ENCODE measurements around the gene ST3GAL6. TPM values are rescaled to one million over a fixed set of nuclear protein-coding genes. Genes with fewer than 3 reads are reported as not detected.

ST3GAL6 gene
- total and polyA plus RNA-seq, 2 of the 4 experiments (the other 2 are of a cell fraction): 0.36 to 0.99 TPM

GRCh38 chr3:98740324-98740723, 22.8 kb upstream of the ST3GAL6 start:
- CTCF ChIA-PET: interaction anchor here (0.6 kb wide), 1 partner anchor 25 kb away, joined by 5 read pairs; no protein-coding TSS in a partner anchor
- BruUV-seq (replicated peaks): no TSS peak
- Histone ChIP-seq H3K56ac (ENCODE audit: extremely low read depth, insufficient read depth, low read length) (no peak overlapping the region), H3K27ac (ENCODE audit: insufficient read depth, low read length) (no peak overlapping the region), H4K91ac (ENCODE audit: insufficient read depth, low read depth, low read length) (peak overlapping the region; percentile 15; the same call in 1 of the 2 replicates), H2BK5ac (ENCODE audit: low read depth, low read length, poor library complexity, severe bottlenecking) (no peak overlapping the region), H3K4ac (ENCODE audit: low read depth, low read length) (no peak overlapping the region), H3K9me1 (ENCODE audit: insufficient read depth, low read length) (no peaks in the 10 kb centered on the region; the same call in 1 of the 2 replicates), H3K36me3 (ENCODE audit: control insufficient read depth, insufficient read depth, low read length) (no peaks in the 10 kb centered on the region), H3K27me3 (ENCODE audit: control insufficient read depth, insufficient read depth, low read length) (no peaks in the 10 kb centered on the region; the same call in 1 of the 2 replicates), H3K18ac (ENCODE audit: low read depth, low read length) (no peak overlapping the region), H3K23ac (ENCODE audit: low read depth, low read length) (no peak overlapping the region), H2AK9ac (replicated peaks; ENCODE audit: low read depth, low read length, poor library complexity) (no peak overlapping the region), H4K20me1 (ENCODE audit: insufficient read depth, low read length) (no peaks in the 10 kb centered on the region), H3K9ac (ENCODE audit: low read depth, low read length) (no peak overlapping the region), H2BK20ac (ENCODE audit: low read depth, low read length) (0 out of 2 replicates have a peak overlapping the region, but pooled peaks have one; percentile 18), H2BK120ac (ENCODE audit: low read depth, low read length) (no peak overlapping the region), H2AFZ (replicated peaks; ENCODE audit: low read length, poor library complexity) (no peak overlapping the region), H3K14ac (replicated peaks; ENCODE audit: low read depth, low read length) (no peak overlapping the region), H2BK15ac (ENCODE audit: low read depth, low read length) (no peak overlapping the region), H2AK5ac (ENCODE audit: low read depth, low read length) (no peak overlapping the region), H3K4me1 (ENCODE audit: control insufficient read depth, insufficient read depth, low read length) (no peaks in the 10 kb centered on the region), H3K79me1 (ENCODE audit: low read depth in 1 of 2, low read length in 2 of 2) (no peaks in the 10 kb centered on the region), H4K8ac (ENCODE audit: low read depth in 2 of 2, low read length in 2 of 2) (no peak overlapping the region), H3K4me2 (ENCODE audit: low read depth, low read length) (no peak overlapping the region), H3K9me3 (ENCODE audit: control insufficient read depth, insufficient read depth, low read length) (no peaks in the 10 kb centered on the region), H4K5ac (ENCODE audit: low read depth, low read length) (no peak overlapping the region), H3K4me3 (ENCODE audit: insufficient read depth, low read depth, low read length) (no peak overlapping the region)
- ATAC-seq (ENCODE audit: low read depth) (no peak), DNase-seq (no peak)
- dilution Hi-C loops (cut with HindIII; ENCODE audit: low sequenced_read_pairs, unreplicated experiment): no loop called here
- intact Hi-C loops (cut with micrococcal nuclease): no loop called here
- TF ChIP-seq BHLHE40 (IDR thresholded peaks at IDR 0.05; ENCODE audit: low read depth, low read length) (no peak), MXI1 (IDR thresholded peaks at IDR 0.05; ENCODE audit: borderline replicate concordance, low read depth, low read length) (no peak), MAFK (IDR thresholded peaks at IDR 0.05; ENCODE audit: low read depth, low read length) (no peak), NFE2L2 (IDR thresholded peaks at IDR 0.05; ENCODE audit: low read depth, low read length) (no peak), RFX5 (IDR thresholded peaks at IDR 0.05; ENCODE audit: low read depth, low read length) (no peak), MAZ (IDR thresholded peaks at IDR 0.05; ENCODE audit: borderline replicate concordance, low read depth, low read length) (no peak), RAD21 (IDR thresholded peaks at IDR 0.05; ENCODE audit: low read length) (no peak), USF2 (IDR thresholded peaks at IDR 0.05; ENCODE audit: low read depth, low read length) (no peak), FOS (IDR thresholded peaks at IDR 0.05; ENCODE audit: low read depth, low read length) (no peak), POLR2A (IDR thresholded peaks at IDR 0.05; ENCODE audit: low read depth, low read length) (no peak), SMC3 (IDR thresholded peaks at IDR 0.05; ENCODE audit: low read depth, low read length) (no peak), RCOR1 (IDR thresholded peaks at IDR 0.05; ENCODE audit: insufficient replicate concordance, low read length) (no peak), CHD1 (IDR thresholded peaks at IDR 0.05; ENCODE audit: low read depth, low read length) (no peak), CTCF (conservative IDR thresholded peaks at IDR 0.05; ENCODE audit: low read depth, low read length) (no peak)
- TF ChIP-seq, protein P1, sequence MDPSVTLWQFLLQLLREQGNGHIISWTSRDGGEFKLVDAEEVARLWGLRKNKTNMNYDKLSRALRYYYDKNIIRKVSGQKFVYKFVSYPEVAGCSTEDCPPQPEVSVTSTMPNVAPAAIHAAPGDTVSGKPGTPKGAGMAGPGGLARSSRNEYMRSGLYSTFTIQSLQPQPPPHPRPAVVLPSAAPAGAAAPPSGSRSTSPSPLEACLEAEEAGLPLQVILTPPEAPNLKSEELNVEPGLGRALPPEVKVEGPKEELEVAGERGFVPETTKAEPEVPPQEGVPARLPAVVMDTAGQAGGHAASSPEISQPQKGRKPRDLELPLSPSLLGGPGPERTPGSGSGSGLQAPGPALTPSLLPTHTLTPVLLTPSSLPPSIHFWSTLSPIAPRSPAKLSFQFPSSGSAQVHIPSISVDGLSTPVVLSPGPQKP (IDR thresholded peaks at IDR 0.05; ENCODE audit: borderline replicate concordance, low read depth, low read length): no peak
- in situ Hi-C loops (cut with MboI; ENCODE audit: low sequenced_read_pairs): no loop called here
- POLR2A ChIA-PET (ENCODE audit: unreplicated experiment): no interaction called here
- 83% methylated on average over 3 of the region's 4 CpGs; no CpG with 5 or more reads in 1 of the 2 experiments for WGBS, 2 experiments (ENCODE audit: extremely low coverage in 2 of 2, insufficient read length in 1 of 2)

Measured in IMR-90 (cell line).